OCI-LY1 (cell line): Measurements from ENCODE around the gene PTPRA.

ENCODE experiments used
- CTCF ChIP-seq: fragments of 200-600 bp; sonication (generic), shearing (Covaris generic); IDR thresholded peaks from 2 replicates; pipeline ENCODE4 v1.5.1; 2017; ENCODE audit warnings: mild to moderate bottlenecking, antibody characterized with exemption, low read length, moderate library complexity, mixed read lengths
- EZH2 ChIP-seq: fragments of 200-600 bp; sonication (generic), shearing (Covaris generic); IDR thresholded peaks from 2 replicates; pipeline ENCODE4 v1.8.0; 2017; ENCODE audit warnings: borderline replicate concordance, mixed run types, mild to moderate bottlenecking, antibody characterized with exemption, low read length, moderate library complexity, mixed read lengths

DNA sequence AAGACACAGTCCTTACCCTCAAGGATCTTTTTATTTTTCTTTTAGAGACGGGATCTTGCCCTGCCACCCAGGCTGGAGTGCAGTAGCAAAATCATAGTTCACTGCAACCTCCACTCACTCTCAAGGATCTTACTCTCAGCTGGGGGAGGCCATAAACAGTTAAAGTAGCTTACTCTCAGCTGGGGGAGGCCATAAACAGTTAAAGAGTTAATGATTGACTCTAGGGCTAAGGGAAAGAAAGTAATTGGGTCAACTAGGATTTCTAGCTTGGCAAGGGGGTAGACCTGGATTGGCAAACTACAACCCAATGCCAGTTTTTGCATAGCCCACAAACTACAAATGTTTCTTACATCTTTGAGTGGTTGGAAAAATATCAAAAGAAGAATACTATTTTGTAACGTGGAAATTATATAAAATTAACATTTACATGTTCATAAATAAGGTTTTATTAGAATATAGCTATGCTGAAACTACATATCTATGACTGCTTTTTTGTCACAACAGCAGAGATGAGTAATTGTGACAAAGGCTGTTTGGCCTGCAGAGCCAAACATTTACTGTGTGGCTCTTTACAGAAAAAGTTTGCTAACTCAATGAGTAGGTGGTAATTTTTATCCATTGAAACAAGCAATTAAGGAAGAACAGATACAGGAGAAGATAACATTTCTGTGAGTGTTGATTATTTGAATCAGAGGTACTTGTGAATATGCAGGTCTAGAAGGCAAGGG is 46.4 kb downstream of the PTPRA start:
- TF ChIP-seq CTCF (no peak), EZH2 (no peak)
